K562 (cell line): ENCODE results near the gene LHB. TPM values are rescaled to one million over a fixed set of nuclear protein-coding genes. Genes with fewer than 3 reads are reported as not detected.

Experiments
- CBFA2T3 ChIP-seq: fragments of 450-650 bp; IDR thresholded peaks from 2 replicates; pipeline ENCODE4 v1.6.1; 2017
- CCAR2 ChIP-seq: fragments of 200-400 bp; formaldehyde crosslinking; IDR thresholded peaks from 2 replicates; pipeline ENCODE4 v1.6.1; 2017; ENCODE audit warnings: mild to moderate bottlenecking, low read depth, low read length
- CCNT2 ChIP-seq: IDR thresholded peaks from 2 replicates; pipeline ENCODE4 v1.6.1; 2011; ENCODE audit warnings: borderline replicate concordance, low read depth, mild to moderate bottlenecking, moderate library complexity, mixed read lengths, low read length; ENCODE audit not compliant: insufficient read length; ENCODE audit errors: extremely low read depth
- CEBPB ChIP-seq: fragments of 450-650 bp; IDR thresholded peaks from 2 replicates; pipeline ENCODE4 v1.6.1; 2016; ENCODE audit warnings: missing genetic modification characterization, missing compliant biosample characterization
- DACH1 ChIP-seq: fragments of 450-650 bp; IDR thresholded peaks from 2 replicates; pipeline ENCODE4 v1.6.1; 2018; ENCODE audit not compliant: partially characterized antibody
- DPF2 ChIP-seq: fragments of 450-650 bp; IDR thresholded peaks from 2 replicates; pipeline ENCODE4 v1.6.1; 2016
- HDAC1 ChIP-seq, 2 experiments: fragments of 450-650 bp; IDR thresholded peaks; 2 replicates each; pipeline ENCODE4 v1.6.1; 2016 to 2017; ENCODE audit warnings: inconsistent platforms in 1 of 2, mild to moderate bottlenecking in 1 of 2, moderate library complexity in 1 of 2
- HEY1 ChIP-seq: fragments of 250-450 bp; sonication (Bioruptor Pico); IDR thresholded peaks from 2 replicates; pipeline ENCODE4 v1.5.0; 2020; ENCODE audit warnings: mild to moderate bottlenecking, moderate library complexity, borderline replicate concordance
- KAT8 ChIP-seq: fragments of 450-650 bp; IDR thresholded peaks from 2 replicates; pipeline ENCODE4 v1.6.1; 2016; ENCODE audit warnings: low read depth, mild to moderate bottlenecking
- KHSRP ChIP-seq: fragments of 450-650 bp; IDR thresholded peaks from 2 replicates; pipeline ENCODE4 v1.6.1; 2017
- MEF2D ChIP-seq: conservative IDR thresholded peaks from 2 replicates; pipeline ENCODE4 v1.6.1; 2016; ENCODE audit warnings: low read depth, missing genetic modification characterization, missing compliant biosample characterization
- PCBP1 ChIP-seq: fragments of 200-400 bp; formaldehyde crosslinking; IDR thresholded peaks from 2 replicates; pipeline ENCODE4 v1.6.1; 2018; ENCODE audit warnings: mild to moderate bottlenecking, low read depth, low read length; ENCODE audit not compliant: poor library complexity, severe bottlenecking
- PHF21A ChIP-seq: fragments of 450-650 bp; IDR thresholded peaks from 2 replicates; pipeline ENCODE4 v1.6.1; 2017; ENCODE audit warnings: low read depth, borderline replicate concordance
- SMAD1 ChIP-seq: fragments of 150-350 bp; IDR thresholded peaks from 2 replicates; pipeline ENCODE4 v1.6.1; 2014; ENCODE audit warnings: low read length, low read depth; ENCODE audit not compliant: partially characterized antibody
- SPI1 ChIP-seq: IDR thresholded peaks from 2 replicates; pipeline ENCODE4 v1.6.1; 2011; ENCODE audit warnings: low read depth, low read length, control low read depth, borderline replicate concordance
- THRAP3 ChIP-seq: fragments of 450-650 bp; IDR thresholded peaks from 2 replicates; pipeline ENCODE4 v1.6.1; 2016; ENCODE audit warnings: mild to moderate bottlenecking, inconsistent platforms, borderline replicate concordance
- TRIM28 ChIP-seq: fragments of 450-650 bp; IDR thresholded peaks from 2 replicates; pipeline ENCODE4 v1.6.1; 2017
- ZFP30 ChIP-seq: fragments of 250-450 bp; sonication (Bioruptor Pico); IDR thresholded peaks from 2 replicates; pipeline ENCODE4 v1.8.0; 2022; ENCODE audit warnings: moderate library complexity, mild to moderate bottlenecking, inconsistent platforms, borderline replicate concordance
- ZNF354B ChIP-seq: fragments of 250-450 bp; sonication (Bioruptor Pico); IDR thresholded peaks from 2 replicates; pipeline ENCODE4 v1.4.0; 2020
- polyA plus RNA-seq, 8 experiments: library from polyadenylated mRNA; depleted of rRNA in 4 of 8; stranded (reverse) in 5 of 8; unstranded in 3 of 8; fragments of >200 nt; fragmentation: Nextera tagmentation in 2 of 8; fragmentation: Illumina TruSeq in 1 of 8; extraction: Ambion mirVana in 2 of 8; extraction: Trizol in 1 of 8; gene quantifications; 2 replicates each; pipeline versions ENCODE4 v1.2.1 to v1.2.3, GENCODE V29; 2011 to 2014; ENCODE audit warnings: inconsistent platforms in 1 of 8, missing spikeins in 1 of 8
- total RNA-seq, 7 experiments: library from RNA; depleted of rRNA in 6 of 7; stranded (reverse); fragments of >200 nt in 6 of 7; fragmentation: Illumina TruSeq in 2 of 7; extraction: Trizol in 2 of 7; gene quantifications; 2 replicates each; pipeline versions ENCODE4 v1.2.1 to v1.2.3, GENCODE V29; 2011 to 2021; ENCODE audit warnings: low replicate concordance in 1 of 7
- TF ChIP-seq, protein P1 (sequence below): fragments of 450-650 bp; IDR thresholded peaks from 2 replicates; pipeline ENCODE4 v1.6.1; 2016; ENCODE audit warnings: missing biosample characterization, missing genetic modification characterization
- TF ChIP-seq, protein P2 (sequence below): fragments of 250-450 bp; sonication (Bioruptor Pico); IDR thresholded peaks from 2 replicates; pipeline ENCODE4 v1.6.1; 2021; ENCODE audit warnings: mild to moderate bottlenecking
- TF ChIP-seq, protein P3 (sequence below): IDR thresholded peaks from 2 replicates; pipeline ENCODE4 v1.6.1; 2014; ENCODE audit warnings: antibody characterized with exemption
- TF ChIP-seq, protein P4 (sequence below): sonication (generic); formaldehyde crosslinking; IDR thresholded peaks from 2 replicates; pipeline ENCODE4 v1.8.0; 2022; ENCODE audit warnings: mild to moderate bottlenecking, missing genetic modification reagents
- TF ChIP-seq, protein P5 (sequence below): fragments of 450-650 bp; formaldehyde crosslinking; IDR thresholded peaks from 2 replicates; pipeline ENCODE4 v1.4.0; 2022; ENCODE audit warnings: missing genetic modification characterization

Gene LHB
- total and polyA plus RNA-seq, 9 of the 15 experiments (the other 6 are each of a cell fraction or from before 2014, with no cell fraction given), result 0.54 TPM; not detected in 8

DNA sequence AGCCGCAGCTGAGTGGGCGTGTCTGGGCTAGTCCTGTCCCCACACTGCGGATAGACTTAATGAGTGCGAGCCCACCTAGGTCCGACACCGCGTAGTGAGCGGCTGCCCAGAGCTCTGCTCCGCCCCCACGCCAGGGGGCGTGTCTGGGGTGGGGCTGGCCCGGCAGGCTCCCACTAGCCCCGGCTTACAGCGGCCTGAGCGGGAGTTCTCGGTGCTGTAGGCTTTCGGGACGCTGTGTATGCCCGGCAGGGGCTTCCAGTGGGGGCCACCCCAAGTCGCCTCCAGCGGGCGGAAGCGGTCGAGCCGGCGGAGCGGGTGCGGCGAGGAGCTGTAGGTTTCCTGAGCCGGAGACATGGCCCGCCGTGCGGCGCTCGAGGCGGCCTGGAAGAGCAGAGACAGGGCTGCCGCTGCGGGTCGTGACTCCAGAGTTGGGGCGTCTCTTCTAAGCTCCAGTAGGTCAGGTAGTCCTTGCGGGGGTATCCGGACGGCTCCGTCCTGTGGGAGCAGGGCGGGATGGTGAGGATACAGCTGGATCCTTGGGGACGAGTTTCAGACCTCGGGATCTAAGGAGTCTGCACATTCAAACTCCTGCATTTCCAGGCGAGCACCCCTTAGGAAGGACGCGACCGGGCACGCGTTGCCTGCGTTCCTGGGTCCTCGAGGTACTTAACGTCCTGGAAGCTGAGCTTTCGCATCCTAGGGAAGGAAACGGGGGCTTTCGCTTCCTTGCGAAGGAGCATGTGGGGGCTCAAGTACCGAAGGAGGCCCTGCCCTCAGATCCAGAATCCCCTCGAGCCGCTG lies 39.4 kb upstream of the LHB start (continued):
- TF ChIP-seq, protein P1, sequence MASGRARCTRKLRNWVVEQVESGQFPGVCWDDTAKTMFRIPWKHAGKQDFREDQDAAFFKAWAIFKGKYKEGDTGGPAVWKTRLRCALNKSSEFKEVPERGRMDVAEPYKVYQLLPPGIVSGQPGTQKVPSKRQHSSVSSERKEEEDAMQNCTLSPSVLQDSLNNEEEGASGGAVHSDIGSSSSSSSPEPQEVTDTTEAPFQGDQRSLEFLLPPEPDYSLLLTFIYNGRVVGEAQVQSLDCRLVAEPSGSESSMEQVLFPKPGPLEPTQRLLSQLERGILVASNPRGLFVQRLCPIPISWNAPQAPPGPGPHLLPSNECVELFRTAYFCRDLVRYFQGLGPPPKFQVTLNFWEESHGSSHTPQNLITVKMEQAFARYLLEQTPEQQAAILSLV (tag), result no peak
- TF ChIP-seq SPI1, result no peak
- TF ChIP-seq MEF2D, result no peak
- TF ChIP-seq ZNF354B (CRISPR knock-in tag), result no peak
- peak; percentile 62 for TF ChIP-seq PCBP1
- TF ChIP-seq CCAR2, result no peak
- no peak for TF ChIP-seq HEY1 (CRISPR knock-in tag)
- no peak for TF ChIP-seq SMAD1
- no peak for TF ChIP-seq CCNT2
- TF ChIP-seq DACH1, result no peak
- TF ChIP-seq CEBPB (tag), result no peak
- TF ChIP-seq DPF2, result peak; percentile 33; the same call in 1 of the 2 replicates
- TF ChIP-seq, protein P2, sequence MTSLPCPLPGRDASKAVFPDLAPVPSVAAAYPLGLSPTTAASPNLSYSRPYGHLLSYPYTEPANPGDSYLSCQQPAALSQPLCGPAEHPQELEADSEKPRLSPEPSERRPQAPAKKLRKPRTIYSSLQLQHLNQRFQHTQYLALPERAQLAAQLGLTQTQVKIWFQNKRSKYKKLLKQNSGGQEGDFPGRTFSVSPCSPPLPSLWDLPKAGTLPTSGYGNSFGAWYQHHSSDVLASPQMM (CRISPR knock-in tag), result no peak
- TF ChIP-seq, protein P3, sequence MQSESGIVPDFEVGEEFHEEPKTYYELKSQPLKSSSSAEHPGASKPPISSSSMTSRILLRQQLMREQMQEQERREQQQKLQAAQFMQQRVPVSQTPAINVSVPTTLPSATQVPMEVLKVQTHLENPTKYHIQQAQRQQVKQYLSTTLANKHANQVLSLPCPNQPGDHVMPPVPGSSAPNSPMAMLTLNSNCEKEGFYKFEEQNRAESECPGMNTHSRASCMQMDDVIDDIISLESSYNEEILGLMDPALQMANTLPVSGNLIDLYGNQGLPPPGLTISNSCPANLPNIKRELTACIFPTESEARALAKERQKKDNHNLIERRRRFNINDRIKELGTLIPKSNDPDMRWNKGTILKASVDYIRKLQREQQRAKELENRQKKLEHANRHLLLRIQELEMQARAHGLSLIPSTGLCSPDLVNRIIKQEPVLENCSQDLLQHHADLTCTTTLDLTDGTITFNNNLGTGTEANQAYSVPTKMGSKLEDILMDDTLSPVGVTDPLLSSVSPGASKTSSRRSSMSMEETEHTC, result no peak
- no peak for TF ChIP-seq CBFA2T3
- no peak for TF ChIP-seq PHF21A
- TF ChIP-seq, protein P4, sequence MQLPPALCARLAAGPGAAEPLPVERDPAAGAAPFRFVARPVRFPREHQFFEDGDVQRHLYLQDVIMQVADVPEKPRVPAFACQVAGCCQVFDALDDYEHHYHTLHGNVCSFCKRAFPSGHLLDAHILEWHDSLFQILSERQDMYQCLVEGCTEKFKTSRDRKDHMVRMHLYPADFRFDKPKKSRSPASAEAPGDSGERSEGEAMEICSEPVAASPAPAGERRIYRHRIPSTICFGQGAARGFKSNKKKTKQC (CRISPR knock-in tag), result no peak
- TF ChIP-seq KHSRP, result no peak
- no peak for TF ChIP-seq THRAP3
- TF ChIP-seq, protein P5, sequence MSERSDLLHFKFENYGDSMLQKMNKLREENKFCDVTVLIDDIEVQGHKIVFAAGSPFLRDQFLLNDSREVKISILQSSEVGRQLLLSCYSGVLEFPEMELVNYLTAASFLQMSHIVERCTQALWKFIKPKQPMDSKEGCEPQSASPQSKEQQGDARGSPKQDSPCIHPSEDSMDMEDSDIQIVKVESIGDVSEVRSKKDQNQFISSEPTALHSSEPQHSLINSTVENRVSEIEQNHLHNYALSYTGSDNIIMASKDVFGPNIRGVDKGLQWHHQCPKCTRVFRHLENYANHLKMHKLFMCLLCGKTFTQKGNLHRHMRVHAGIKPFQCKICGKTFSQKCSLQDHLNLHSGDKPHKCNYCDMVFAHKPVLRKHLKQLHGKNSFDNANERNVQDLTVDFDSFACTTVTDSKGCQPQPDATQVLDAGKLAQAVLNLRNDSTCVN (CRISPR knock-in tag), result no peak
- peak in 1 of 2 experiments; percentile 45; a peak in 1 of 4 replicates for TF ChIP-seq HDAC1 (IDR thresholded peaks at IDR 0.05)
- no peak for TF ChIP-seq ZFP30
- TF ChIP-seq KAT8, result no peak
- TF ChIP-seq TRIM28, result no peak
